Fibroblast of mammary gland (primary cell): ENCODE results near the gene GNAZ.

Source experiments
- DNase-seq: peaks from one replicate; pipeline ENCODE4 v3.0.0-alpha.2; 2010; ENCODE audit warnings: low read depth
- H3K4me3 ChIP-seq: 2 replicates; pipeline ENCODE4 v1.5.1; 2011; ENCODE audit warnings: low read depth, mild to moderate bottlenecking, low read length, moderate library complexity; ENCODE audit not compliant: control insufficient read depth
- CTCF ChIP-seq: conservative IDR thresholded peaks from 2 replicates; pipeline ENCODE4 v1.5.1; 2011; ENCODE audit warnings: low read depth, low read length, inconsistent platforms; ENCODE audit not compliant: control insufficient read depth, insufficient read depth

The GNAZ gene

GRCh38 chr22:23065495-23066122, 4.7 kb upstream of the GNAZ start:
- DNase-seq, result no peak
- H3K4me3 ChIP-seq, result no peak overlapping the region
- TF ChIP-seq CTCF, result no peak

GRCh38 chr22:23066200-23067022, 3.9 kb upstream of the GNAZ start:
- no peak for TF ChIP-seq CTCF
- no peak overlapping the region for H3K4me3 ChIP-seq
- no peak for DNase-seq

GRCh38 chr22:23067023-23067650, 3.2 kb upstream of the GNAZ start:
- no peak overlapping the region for H3K4me3 ChIP-seq
- TF ChIP-seq CTCF, result no peak
- no peak for DNase-seq

GRCh38 chr22:23067691-23068090, 2.6 kb upstream of the GNAZ start:
- no peak for DNase-seq
- no peak overlapping the region for H3K4me3 ChIP-seq
- TF ChIP-seq CTCF, result no peak

- no peak overlapping the region for H3K4me3 ChIP-seq
- TF ChIP-seq CTCF, result no peak
- no peak for DNase-seq
Measured at GRCh38 chr22:23068096-23068831, 2.1 kb upstream of the GNAZ start.

GRCh38 chr22:23068832-23069385, 1.4 kb upstream of the GNAZ start:
- DNase-seq, result no peak
- TF ChIP-seq CTCF, result no peak
- no peak overlapping the region for H3K4me3 ChIP-seq
